GM12878 (cell line): ENCODE results near the gene ABHD2.

Source experiments
- CBX3 ChIP-seq: fragments of 200-600 bp; sonication (generic); IDR thresholded peaks from 2 replicates; pipeline ENCODE4 v1.6.1; 2016; ENCODE audit warnings: low read depth, borderline replicate concordance
- CEBPZ ChIP-seq: fragments of 150-350 bp; IDR thresholded peaks from 2 replicates; pipeline ENCODE4 v1.6.1; 2016; ENCODE audit warnings: low read depth, low read length
- CTCF ChIP-seq, 3 experiments: IDR thresholded peaks in 2 of 3; conservative IDR thresholded peaks in 1 of 3; 2 replicates each; pipeline ENCODE4 v1.5.1; 2011; ENCODE audit warnings: low read depth in 3 of 3, low read length in 3 of 3, mild to moderate bottlenecking in 3 of 3, control low read depth in 2 of 3, moderate library complexity in 2 of 3, inconsistent platforms in 1 of 3, mixed read lengths in 1 of 3; ENCODE audit not compliant: control insufficient read depth in 2 of 3, insufficient read depth in 1 of 3; ENCODE audit errors: extremely low read depth in 1 of 3
- EP300 ChIP-seq, 2 experiments: fragments of 150-350 bp in 1 of 2; IDR thresholded peaks; 2 replicates each; pipeline ENCODE4 v1.6.1; 2011 to 2012; ENCODE audit warnings: low read depth in 2 of 2, low read length in 2 of 2, borderline replicate concordance in 1 of 2, improper control_type of control experiment in 1 of 2, inconsistent platforms in 1 of 2; ENCODE audit not compliant: control insufficient read depth in 1 of 2
- POLR2A ChIP-seq: IDR thresholded peaks from 2 replicates; pipeline ENCODE4 v1.6.1; 2011; ENCODE audit warnings: low read depth, mild to moderate bottlenecking, low read length
- POLR2AphosphoS5 ChIP-seq: IDR thresholded peaks from 2 replicates; pipeline ENCODE4 v1.6.1; 2011; ENCODE audit warnings: mild to moderate bottlenecking, low read length, inconsistent platforms

- no peak for TF ChIP-seq EP300 (IDR thresholded peaks at IDR 0.05; ENCODE audit: borderline replicate concordance in 1 of 2, control insufficient read depth in 1 of 2, low read depth in 2 of 2, low read length in 2 of 2)
- no peak for TF ChIP-seq POLR2A
- TF ChIP-seq CTCF (IDR thresholded peaks at IDR 0.05 in 2 of 3, conservative IDR thresholded peaks at IDR 0.05 in 1 of 3; ENCODE audit: control insufficient read depth in 2 of 3, extremely low read depth in 1 of 3, insufficient read depth in 1 of 3, low read depth in 3 of 3, low read length in 3 of 3): no peak
- no peak for TF ChIP-seq POLR2AphosphoS5
- TF ChIP-seq CBX3: no peak
- no peak for TF ChIP-seq CEBPZ
Measured at GRCh38 chr15:89174476-89174875, 86.2 kb downstream of the ABHD2 start.
